ENCODE measurements around the gene STT3A. TPM values are rescaled to one million over a fixed set of nuclear protein-coding genes. Genes with fewer than 3 reads are reported as not detected.

Gene STT3A
- total and polyA plus RNA-seq, 2 donors (not counting 3 experiments of a cell fraction or from before 2014, with no cell fraction given), result 236 to 362 TPM

GRCh38 chr11:125561924-125562323, 30.7 kb upstream of the STT3A start:
- H3K4me2 ChIP-seq (ENCODE audit: insufficient read depth, low read length), result no peak overlapping the region
- no peak for FAIRE-seq
- TF ChIP-seq EZH2 (IDR thresholded peaks at IDR 0.05; ENCODE audit: borderline replicate concordance, low read depth, low read length, severe bottlenecking) (no peak), MYC (IDR thresholded peaks at IDR 0.05; ENCODE audit: low read depth, low read length) (no peak), FOS (IDR thresholded peaks at IDR 0.05; ENCODE audit: borderline replicate concordance, insufficient read depth, low read length) (no peak), GATA2 (IDR thresholded peaks at IDR 0.05; ENCODE audit: insufficient read depth, insufficient read length, low read depth, low read length) (no peak), POLR2AphosphoS5 (IDR thresholded peaks at IDR 0.05; ENCODE audit: insufficient read depth, low read depth, low read length) (no peak), POLR2A (IDR thresholded peaks at IDR 0.05; ENCODE audit: low read depth, low read length) (no peak), MAX (IDR thresholded peaks at IDR 0.05; ENCODE audit: insufficient read depth, insufficient read length) (no peak), JUN (IDR thresholded peaks at IDR 0.05; ENCODE audit: borderline replicate concordance, insufficient read depth, insufficient read length, low read depth) (no peak)
- TF ChIP-seq, protein P1, sequence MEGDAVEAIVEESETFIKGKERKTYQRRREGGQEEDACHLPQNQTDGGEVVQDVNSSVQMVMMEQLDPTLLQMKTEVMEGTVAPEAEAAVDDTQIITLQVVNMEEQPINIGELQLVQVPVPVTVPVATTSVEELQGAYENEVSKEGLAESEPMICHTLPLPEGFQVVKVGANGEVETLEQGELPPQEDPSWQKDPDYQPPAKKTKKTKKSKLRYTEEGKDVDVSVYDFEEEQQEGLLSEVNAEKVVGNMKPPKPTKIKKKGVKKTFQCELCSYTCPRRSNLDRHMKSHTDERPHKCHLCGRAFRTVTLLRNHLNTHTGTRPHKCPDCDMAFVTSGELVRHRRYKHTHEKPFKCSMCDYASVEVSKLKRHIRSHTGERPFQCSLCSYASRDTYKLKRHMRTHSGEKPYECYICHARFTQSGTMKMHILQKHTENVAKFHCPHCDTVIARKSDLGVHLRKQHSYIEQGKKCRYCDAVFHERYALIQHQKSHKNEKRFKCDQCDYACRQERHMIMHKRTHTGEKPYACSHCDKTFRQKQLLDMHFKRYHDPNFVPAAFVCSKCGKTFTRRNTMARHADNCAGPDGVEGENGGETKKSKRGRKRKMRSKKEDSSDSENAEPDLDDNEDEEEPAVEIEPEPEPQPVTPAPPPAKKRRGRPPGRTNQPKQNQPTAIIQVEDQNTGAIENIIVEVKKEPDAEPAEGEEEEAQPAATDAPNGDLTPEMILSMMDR (IDR thresholded peaks at IDR 0.05; ENCODE audit: extremely low read depth in 1 of 2, insufficient read depth in 1 of 2, low read depth in 1 of 2, low read length in 2 of 2), result no peak
- ChIA-PET POLR2A (no interaction called here), CTCF (no interaction called here)
- no TSS peak for BruUV-seq (replicated peaks)
- intact Hi-C loops (cut with micrococcal nuclease), result no loop called here
- H3K79me2 ChIP-seq (ENCODE audit: control insufficient read depth, insufficient read depth, low read length), result no peaks in the 10 kb centered on the region
- dilution Hi-C loops (cut with MboI; ENCODE audit: extremely low pct_ligation_motif_present, low sequenced_read_pairs), result no loop called here
- DNase-seq (ENCODE audit: low read depth, low spot score), result no peak
- no peaks in the 10 kb centered on the region for H3K9me1 ChIP-seq (replicated peaks; ENCODE audit: control insufficient read depth, extremely low read depth, insufficient read depth, low read length)
- H3K27me3 ChIP-seq (ENCODE audit: control insufficient read depth in 2 of 2, insufficient read depth in 2 of 2, low read length in 2 of 2), result no peaks in the 10 kb centered on the region
- H4K20me1 ChIP-seq (replicated peaks; ENCODE audit: control insufficient read depth, extremely low read depth, insufficient read depth, low read length), result no peaks in the 10 kb centered on the region
- no peaks in the 10 kb centered on the region for H3K36me3 ChIP-seq (ENCODE audit: control insufficient read depth in 2 of 2, extremely low read depth in 1 of 2, insufficient read depth in 2 of 2, low read length in 2 of 2)
- H3K27ac ChIP-seq (ENCODE audit: insufficient read depth, low read depth, low read length), result no peak overlapping the region
- no peak overlapping the region for H2AFZ ChIP-seq (ENCODE audit: low read depth, low read length)
- H3K9ac ChIP-seq (replicated peaks; ENCODE audit: extremely low read depth, insufficient read depth, low read length), result no peak overlapping the region
- no peak overlapping the region for H3K4me3 ChIP-seq (replicated peaks in 1 of 3; ENCODE audit: insufficient read depth in 1 of 3, low read depth in 1 of 3, low read length in 3 of 3)
- no peaks in the 10 kb centered on the region for H3K4me1 ChIP-seq (ENCODE audit: control insufficient read depth, extremely low read depth, insufficient read depth, low read length)
- no peaks in the 10 kb centered on the region for H3K9me3 ChIP-seq (replicated peaks; ENCODE audit: control insufficient read depth, insufficient read depth, low read length)

Measured in endothelial cell of umbilical vein (primary cell).